Body of pancreas (tissue), 4 donors: ENCODE measurements around the gene SPATS2L. TPM values are rescaled to one million over a fixed set of nuclear protein-coding genes. Genes with fewer than 3 reads are reported as not detected.

Source experiments
- ATAC-seq: fragments of 150-250 bp; one replicate; pipeline ENCODE4 v1.9.1; 2016
- DNase-seq, 4 donors: peaks; one replicate each; pipeline ENCODE4 v3.0.0-alpha.2; 2019
- H3K27ac ChIP-seq, 4 donors: fragments of 200-600 bp; sonication (generic); 1 replicate in 3 of 4; 2 replicates in 1 of 4; pipeline versions ENCODE4 v1.5.1 to v1.6.1; 2016 to 2019; ENCODE audit warnings: mild to moderate bottlenecking in 1 of 4, mixed read lengths in 1 of 4, moderate library complexity in 1 of 4
- H3K27me3 ChIP-seq, 2 donors: fragments of 200-600 bp; sonication (generic); one replicate each; pipeline ENCODE4 v1.6.0; 2016; ENCODE audit warnings: mild to moderate bottlenecking in 1 of 2
- H3K36me3 ChIP-seq, 2 donors: fragments of 200-600 bp; sonication (generic); replicated peaks in 1 of 2; 2 replicates each; pipeline ENCODE4 v1.5.1; 2016; ENCODE audit warnings: low read depth in 2 of 2; ENCODE audit not compliant: insufficient read depth in 1 of 2
- H3K4me1 ChIP-seq: fragments of 200-600 bp; sonication (generic); one replicate; pipeline ENCODE4 v1.6.0; 2016
- H3K4me3 ChIP-seq, 2 donors: fragments of 200-600 bp; sonication (generic); 1 replicate in 1 of 2; 2 replicates in 1 of 2; pipeline ENCODE4 v1.5.1; 2016 to 2019
- H3K9me3 ChIP-seq, 3 donors: fragments of 200-600 bp; sonication (generic); 1 replicate in 2 of 3; 2 replicates in 1 of 3; pipeline ENCODE4 v1.5.1; 2016
- CTCF ChIP-seq, 7 experiments: fragments of 450-650 bp in 4 of 7; fragments of 200-600 bp in 3 of 7; sonication (generic) in 3 of 7; IDR thresholded peaks; one replicate each; pipeline ENCODE4 v1.5.1; 2016 to 2019; ENCODE audit warnings: antibody characterized with exemption in 7 of 7
- POLR2A ChIP-seq, 3 donors: fragments of 450-650 bp; IDR thresholded peaks; one replicate each; pipeline ENCODE4 v1.6.1; 2016; ENCODE audit warnings: antibody characterized with exemption in 3 of 3, mild to moderate bottlenecking in 2 of 3
- WGBS, 2 donors: methylation state at CpG; one replicate each; pipeline ENCODE4 v1.1.5; 2017; 5-methylcytosine and 5-hydroxymethylcytosine counted together
- intact Hi-C: fragments of 100-400 bp; cut with DNase I; formaldehyde crosslinking; loops from one replicate; pipeline ENCODE4 v1.15.1; 2023
- total RNA-seq, 2 donors: library from RNA; depleted of rRNA; stranded (reverse); fragments of >200 nt; gene quantifications; one replicate each; pipeline ENCODE4 v1.1.0, GENCODE V29; 2016

SPATS2L gene
- total RNA-seq, 2 donors from 2014 or later: 39.2 to 49.8 TPM

GRCh38 chr2:200472853-200473464, 166.5 kb downstream of the SPATS2L start:
- DNase-seq (no peak), ATAC-seq (no peak)
- H3K36me3 ChIP-seq: peaks cover 0 to 5% of the 10 kb centered on the region in 2 donors
- no peak for TF ChIP-seq CTCF (IDR thresholded peaks at IDR 0.05)
- TF ChIP-seq POLR2A (IDR thresholded peaks at IDR 0.05): no peak
- 89 to 90% methylated on average over 14 of the region's 14 CpGs for WGBS, 2 donors
- H3K27me3 ChIP-seq: no peaks in the 10 kb centered on the region
- H3K4me1 ChIP-seq: no peaks in the 10 kb centered on the region
- no peaks in the 10 kb centered on the region for H3K9me3 ChIP-seq
- intact Hi-C loops: no loop called here
- H3K4me3 ChIP-seq: no peak overlapping the region
- no peak overlapping the region for H3K27ac ChIP-seq

- peaks cover 0 to 7% of the 10 kb centered on the region in 2 donors for H3K36me3 ChIP-seq
- 72 to 87% methylated on average over 4 of the region's 4 CpGs for WGBS, 2 donors
- H3K27ac ChIP-seq: no peak overlapping the region
- no peaks in the 10 kb centered on the region for H3K9me3 ChIP-seq
- H3K27me3 ChIP-seq: no peaks in the 10 kb centered on the region
- TF ChIP-seq POLR2A (IDR thresholded peaks at IDR 0.05) (no peak), CTCF (IDR thresholded peaks at IDR 0.05) (no peak)
- no peaks in the 10 kb centered on the region for H3K4me1 ChIP-seq
- DNase-seq (no peak), ATAC-seq (no peak)
- intact Hi-C loops: loop anchor here (5.0 kb wide), 1 partner anchor 493 kb away; no protein-coding TSS in a partner anchor
- no peak overlapping the region for H3K4me3 ChIP-seq
Observed at GRCh38 chr2:200475795-200476194, 169.3 kb downstream of the SPATS2L start.

GRCh38 chr2:200476836-200477235, 170.3 kb downstream of the SPATS2L start:
- no peak for TF ChIP-seq POLR2A (IDR thresholded peaks at IDR 0.05)
- TF ChIP-seq CTCF (IDR thresholded peaks at IDR 0.05): no peak
- Histone ChIP-seq H3K4me1 (peaks cover 4% of the 10 kb centered on the region), H3K9me3 (no peaks in the 10 kb centered on the region), H3K27ac (no peak overlapping the region), H3K36me3 (peaks cover 0 to 7% of the 10 kb centered on the region in 2 donors), H3K27me3 (no peaks in the 10 kb centered on the region), H3K4me3 (no peak overlapping the region)
- ATAC-seq: no peak
- intact Hi-C loops: loop anchor here (5.0 kb wide), 1 partner anchor 495 kb away; no protein-coding TSS in a partner anchor
- no peak for DNase-seq
- 86% methylated on average over 8 of the region's 8 CpGs for WGBS, 2 donors

- peak; percentile 20 for ATAC-seq
- peak overlapping the region in 1 of 4 donors; percentile 28 for H3K27ac ChIP-seq
Observed at GRCh38 chr2:200477667-200478131, 171.2 kb downstream of the SPATS2L start.

More at GRCh38 chr2:200477667-200478131, 171.2 kb downstream of the SPATS2L start:
- TF ChIP-seq POLR2A (IDR thresholded peaks at IDR 0.05) (no peak), CTCF (IDR thresholded peaks at IDR 0.05) (no peak)
- 82 to 86% methylated on average over 21 of the region's 21 CpGs for WGBS, 2 donors
- Histone ChIP-seq H3K27me3 (no peaks in the 10 kb centered on the region), H3K36me3 (peaks cover 0 to 7% of the 10 kb centered on the region in 2 donors), H3K4me1 (peaks cover 11% of the 10 kb centered on the region), H3K9me3 (no peaks in the 10 kb centered on the region), H3K4me3 (no peak overlapping the region)
- intact Hi-C loops: loop anchor here (5.0 kb wide), 1 partner anchor 495 kb away; no protein-coding TSS in a partner anchor
- peak in 3 of 4 donors; percentile 26 to 39 (median 29) for DNase-seq
